CD4-positive, alpha-beta T cell (primary cell): Measurements from ENCODE around the gene ATP2B2. TPM values are rescaled to one million over a fixed set of nuclear protein-coding genes. Genes with fewer than 3 reads are reported as not detected.
A peak's percentile ranks its signal among the peaks of the same experiment; 100 is the strongest.

Experiments used
- ATAC-seq: fragments of 200-7000 bp; cut with Tn5 transposase; one replicate; pipeline ENCODE4 v1.10.0; 2022; ENCODE audit warnings: mild to moderate bottlenecking; ENCODE audit not compliant: poor library complexity
- CTCF ChIA-PET: fragments of 350-600 bp; sonication (Branson Sonifier 250); formaldehyde crosslinking; loops from one replicate; lab custom pipeline; 2021; ENCODE audit warnings: antibody characterized with exemption, inconsistent platforms; lab: Charles Lee
- POLR2A ChIA-PET: fragments of 350-600 bp; sonication (Branson Sonifier 250); formaldehyde crosslinking; loops from one replicate; lab custom pipeline; 2021; ENCODE audit warnings: antibody characterized with exemption, inconsistent platforms; lab: Charles Lee
- DNase-seq, 14 experiments: peaks; one replicate each; pipeline ENCODE4 v3.0.0-alpha.2; 2013 to 2020; ENCODE audit warnings: mixed read lengths in 2 of 14
- H3K27ac ChIP-seq, 2 donors: one replicate each; pipeline versions ENCODE4 v1.5.1 to v1.7.0; 2013; ENCODE audit warnings: low read length in 2 of 2, low read depth in 1 of 2, mild to moderate bottlenecking in 1 of 2
- H3K27me3 ChIP-seq, 2 experiments: 1 replicate in 1 of 2; 2 replicates in 1 of 2; pipeline versions ENCODE4 v1.6.1 to v1.7.0; 2013; ENCODE audit warnings: low read length in 2 of 2, control low read depth in 1 of 2, mild to moderate bottlenecking in 1 of 2, moderate library complexity in 1 of 2; ENCODE audit not compliant: insufficient read depth in 2 of 2, control insufficient read depth in 1 of 2
- H3K36me3 ChIP-seq: one replicate; pipeline ENCODE4 v1.6.1; 2013; ENCODE audit warnings: low read length, control low read depth; ENCODE audit not compliant: insufficient read depth
- H3K4me1 ChIP-seq: one replicate; pipeline ENCODE4 v1.6.1; 2013; ENCODE audit warnings: low read length, control low read depth; ENCODE audit not compliant: insufficient read depth
- H3K4me3 ChIP-seq: one replicate; pipeline ENCODE4 v1.5.1; 2013; ENCODE audit warnings: mild to moderate bottlenecking, low read length, moderate library complexity
- H3K9me3 ChIP-seq, 2 experiments: 1 replicate in 1 of 2; 2 replicates in 1 of 2; pipeline versions ENCODE4 v1.6.1 to v1.7.0; 2013; ENCODE audit warnings: low read length in 2 of 2, mild to moderate bottlenecking in 2 of 2, control low read depth in 1 of 2, moderate library complexity in 1 of 2; ENCODE audit not compliant: control insufficient read depth in 1 of 2, insufficient read depth in 1 of 2
- H3K27ac Mint-ChIP-seq: one replicate; pipeline ENCODE4 v1.8.0; 2020; ENCODE audit warnings: mixed read lengths
- H3K27me3 Mint-ChIP-seq: one replicate; pipeline ENCODE4 v1.8.0; 2021; ENCODE audit warnings: mixed read lengths
- H3K36me3 Mint-ChIP-seq: one replicate; pipeline ENCODE4 v1.8.0; 2021; ENCODE audit warnings: low read depth, mixed read lengths
- H3K4me1 Mint-ChIP-seq: one replicate; pipeline ENCODE4 v1.8.0; 2021; ENCODE audit warnings: low read depth, mixed read lengths
- H3K4me3 Mint-ChIP-seq: one replicate; pipeline ENCODE4 v1.8.0; 2020; ENCODE audit warnings: mild to moderate bottlenecking, mixed read lengths
- H3K9me3 Mint-ChIP-seq: one replicate; pipeline ENCODE4 v1.8.0; 2020; ENCODE audit warnings: mixed read lengths
- intact Hi-C, 2 experiments: fragments of 100-400 bp; cut with DNase I in 1 of 2; cut with micrococcal nuclease in 1 of 2; formaldehyde crosslinking; loops; one replicate each; pipeline versions ENCODE4 v1.15.1 to v1.9.0; 2023 to 2025; cut with DNase I, micrococcal nuclease
- total RNA-seq, 174 experiments: library from RNA in 2 of 174; stranded (reverse) in 2 of 174; gene quantifications; one replicate each; pipeline ENCODE4 v1.2.3 and lab custom pipeline; 2021 to 2026
- TF ChIP-seq, protein P1 (sequence below): fragments of 200-600 bp; IDR thresholded peaks from one replicate; pipeline ENCODE4 v1.8.0; 2022; ENCODE audit warnings: antibody characterized with exemption, mild to moderate bottlenecking

The ATP2B2 gene
- total RNA-seq, 2 experiments from 2014 or later: not detected

GRCh38 chr3:10519236-10519635 lies 13.8 kb upstream of the ATP2B2 start:
- H3K36me3 Mint-ChIP-seq: no peaks in the 10 kb centered on the region
- no peak for ATAC-seq
- Histone ChIP-seq H3K27me3 (peaks cover 0 to 6% of the 10 kb centered on the region in 2 experiments), H3K36me3 (no peaks in the 10 kb centered on the region), H3K9me3 (no peaks in the 10 kb centered on the region), H3K4me1 (no peaks in the 10 kb centered on the region), H3K27ac (no peak overlapping the region), H3K4me3 (no peak overlapping the region)
- peak in 1 of 14 experiments; percentile 28 for DNase-seq
- TF ChIP-seq, protein P1, sequence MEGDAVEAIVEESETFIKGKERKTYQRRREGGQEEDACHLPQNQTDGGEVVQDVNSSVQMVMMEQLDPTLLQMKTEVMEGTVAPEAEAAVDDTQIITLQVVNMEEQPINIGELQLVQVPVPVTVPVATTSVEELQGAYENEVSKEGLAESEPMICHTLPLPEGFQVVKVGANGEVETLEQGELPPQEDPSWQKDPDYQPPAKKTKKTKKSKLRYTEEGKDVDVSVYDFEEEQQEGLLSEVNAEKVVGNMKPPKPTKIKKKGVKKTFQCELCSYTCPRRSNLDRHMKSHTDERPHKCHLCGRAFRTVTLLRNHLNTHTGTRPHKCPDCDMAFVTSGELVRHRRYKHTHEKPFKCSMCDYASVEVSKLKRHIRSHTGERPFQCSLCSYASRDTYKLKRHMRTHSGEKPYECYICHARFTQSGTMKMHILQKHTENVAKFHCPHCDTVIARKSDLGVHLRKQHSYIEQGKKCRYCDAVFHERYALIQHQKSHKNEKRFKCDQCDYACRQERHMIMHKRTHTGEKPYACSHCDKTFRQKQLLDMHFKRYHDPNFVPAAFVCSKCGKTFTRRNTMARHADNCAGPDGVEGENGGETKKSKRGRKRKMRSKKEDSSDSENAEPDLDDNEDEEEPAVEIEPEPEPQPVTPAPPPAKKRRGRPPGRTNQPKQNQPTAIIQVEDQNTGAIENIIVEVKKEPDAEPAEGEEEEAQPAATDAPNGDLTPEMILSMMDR: no peak
- CTCF ChIA-PET: no interaction called here
- intact Hi-C loops: no loop called here
- H3K4me1 Mint-ChIP-seq: no peaks in the 10 kb centered on the region
- POLR2A ChIA-PET: no interaction called here
- H3K4me3 Mint-ChIP-seq: no peak overlapping the region
- H3K27me3 Mint-ChIP-seq: peaks cover 20% of the 10 kb centered on the region
- H3K9me3 Mint-ChIP-seq: no peaks in the 10 kb centered on the region
- H3K27ac Mint-ChIP-seq: no peak overlapping the region

DNA sequence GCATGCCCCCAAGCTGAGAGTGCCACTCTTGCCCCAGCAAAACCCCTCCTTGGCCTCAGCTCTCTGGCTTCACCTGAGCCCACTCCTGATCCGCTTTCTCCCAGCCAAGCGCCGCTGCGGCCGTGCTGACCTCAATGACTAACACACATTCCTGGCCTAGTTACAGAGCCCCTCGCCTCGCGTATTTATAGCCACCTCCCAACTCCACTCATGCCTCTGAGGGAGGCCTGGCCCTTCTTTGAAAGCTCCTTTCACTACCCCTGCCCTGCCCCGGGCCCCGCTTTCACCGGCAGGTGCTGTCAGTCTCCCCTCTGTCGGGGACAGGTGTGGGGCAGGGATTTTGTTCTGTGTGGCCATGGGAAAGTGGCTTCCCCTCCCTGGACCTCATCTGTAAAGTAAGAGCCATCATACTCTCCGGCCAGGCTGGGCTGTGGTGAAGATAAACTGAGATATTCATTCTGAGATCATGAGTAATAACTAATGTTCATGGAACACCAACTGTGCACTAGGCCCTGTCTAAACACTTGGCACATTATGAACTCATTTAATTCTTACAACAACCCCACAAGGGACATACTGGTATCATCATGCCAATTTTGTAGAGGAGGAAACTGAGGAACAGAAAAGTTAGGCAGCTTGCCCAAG lies 13.2 kb upstream of the ATP2B2 start:
- H3K9me3 ChIP-seq: no peaks in the 10 kb centered on the region
- no peaks in the 10 kb centered on the region for H3K4me1 ChIP-seq
- no peaks in the 10 kb centered on the region for H3K36me3 ChIP-seq
- DNase-seq (peak in 1 of 14 experiments; percentile 7), ATAC-seq (no peak)
- ChIA-PET POLR2A (no interaction called here), CTCF (no interaction called here)
- TF ChIP-seq, protein P1: no peak
- intact Hi-C loops: no loop called here
- Mint-ChIP-seq H3K9me3 (no peaks in the 10 kb centered on the region), H3K36me3 (no peaks in the 10 kb centered on the region), H3K4me1 (no peaks in the 10 kb centered on the region), H3K27ac (no peak overlapping the region), H3K27me3 (peaks cover 14% of the 10 kb centered on the region), H3K4me3 (no peak overlapping the region)
- H3K27me3 ChIP-seq: peaks cover 0 to 6% of the 10 kb centered on the region in 2 experiments
- no peak overlapping the region for H3K27ac ChIP-seq
- H3K4me3 ChIP-seq: no peak overlapping the region

DNA sequence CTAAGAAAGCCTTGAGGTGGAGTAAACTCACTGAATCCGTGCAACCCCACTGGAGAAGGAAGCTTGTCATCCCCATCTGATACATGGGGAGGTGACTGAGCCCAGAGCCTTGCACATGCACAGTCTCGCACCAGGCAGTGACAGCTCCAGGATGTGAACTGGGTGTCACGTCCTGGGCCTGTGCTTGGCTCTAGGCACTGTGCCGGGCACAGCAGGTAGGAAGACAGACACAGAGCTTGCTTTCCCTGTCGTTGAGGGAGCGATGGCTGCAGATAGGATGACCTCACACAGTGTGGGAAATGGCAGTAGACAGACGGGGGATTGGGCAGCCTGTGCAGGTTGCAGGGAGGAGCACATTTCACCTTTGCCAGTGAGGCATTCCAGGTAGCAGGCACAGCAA lies 12.2 kb upstream of the ATP2B2 start:
- TF ChIP-seq, protein P1: no peak
- Mint-ChIP-seq H3K4me3 (no peak overlapping the region), H3K36me3 (no peaks in the 10 kb centered on the region), H3K4me1 (no peaks in the 10 kb centered on the region), H3K9me3 (no peaks in the 10 kb centered on the region), H3K27ac (no peak overlapping the region), H3K27me3 (peaks cover 4% of the 10 kb centered on the region)
- ChIA-PET CTCF (no interaction called here), POLR2A (no interaction called here)
- no peaks in the 10 kb centered on the region for H3K36me3 ChIP-seq
- H3K27ac ChIP-seq: no peak overlapping the region
- ATAC-seq (no peak), DNase-seq (peak in 1 of 14 experiments; percentile 27)
- H3K9me3 ChIP-seq: no peaks in the 10 kb centered on the region
- no peaks in the 10 kb centered on the region for H3K4me1 ChIP-seq
- H3K4me3 ChIP-seq: no peak overlapping the region
- peaks cover 0 to 2% of the 10 kb centered on the region in 2 experiments for H3K27me3 ChIP-seq
- intact Hi-C loops: no loop called here
